Measurements from ENCODE around the gene CLPSL1. TPM values are rescaled to one million over a fixed set of nuclear protein-coding genes. Genes with fewer than 3 reads are reported as not detected.

The CLPSL1 gene
- total RNA-seq (2021; fragmentation: NEBNext Ultra II Directional; extraction: Animal tissue kit (Norgen Biotek cat#: 25700)): not detected in 2 replicates
- 0.88 TPM in 1 of 2 replicates, not detected in the other for polyA plus RNA-seq (2011; rRNA removed)
- 0.58 TPM for polyA plus RNA-seq (2011; cell fraction: cytosol; rRNA removed)
- 0.40 TPM for polyA plus RNA-seq (2011; cell fraction: nucleus; rRNA removed)
- 0.36 TPM in 1 of 4 replicates, not detected in the others for polyA plus RNA-seq (2012, experiment 1 of 2)
- polyA plus RNA-seq (2012, experiment 2 of 2): not detected
- polyA plus RNA-seq (2013, experiment 1 of 2): 0.32 TPM
- polyA plus RNA-seq (2013, experiment 2 of 2): 0.26 TPM
- not detected in 2 replicates for polyA minus RNA-seq (2011; rRNA and poly(A)+ RNA removed)
- polyA minus RNA-seq (2011; cell fraction: cytosol; rRNA and poly(A)+ RNA removed): not detected
- polyA minus RNA-seq (2011; cell fraction: nucleus; rRNA and poly(A)+ RNA removed): not detected
- long read RNA-seq, experiment 1: 0 reads
- long read RNA-seq, experiment 2: 0 reads

- Histone ChIP-seq H3K23ac (ENCODE audit: insufficient read length) (no peak within 1 kb of the TSS), H3K14ac (ENCODE audit: insufficient read length) (no peak within 1 kb of the TSS), H3K9ac (replicated peaks in 1 of 4; ENCODE audit: extremely low read depth in 1 of 4, low read depth in 3 of 4, low read length in 3 of 4) (no peak within 1 kb of the TSS), H2BK120ac (replicated peaks; ENCODE audit: low read depth, low read length) (no peak within 1 kb of the TSS), H3K4ac (replicated peaks; ENCODE audit: insufficient read length, low read depth, low read length) (no peak within 1 kb of the TSS), H3K4me1 (replicated peaks in 1 of 4; ENCODE audit: control insufficient read depth in 3 of 4, insufficient read depth in 4 of 4, low read length in 3 of 4) (peaks cover 0 to 3% (median under 1%) of the 10 kb centered on the region in 4 experiments; a peak in 2 of 7 replicates), H2BK12ac (ENCODE audit: low read depth, low read length) (no peak within 1 kb of the TSS), H3K36me3 (ENCODE audit: control insufficient read depth in 2 of 4, insufficient read depth in 4 of 4, low read length in 3 of 4) (no peaks in the 10 kb centered on the region), H4K91ac (replicated peaks; ENCODE audit: insufficient read length, low read length) (no peak within 1 kb of the TSS), H2BK5ac (ENCODE audit: low read depth, low read length) (no peak within 1 kb of the TSS), H3K79me1 (ENCODE audit: low read depth, low read length) (no peaks in the 10 kb centered on the region), H2AFZ (ENCODE audit: low read length) (no peak within 1 kb of the TSS), H4K5ac (ENCODE audit: insufficient read length, low read depth, low read length) (no peak within 1 kb of the TSS), H3K27me3 (replicated peaks in 1 of 4; ENCODE audit: control insufficient read depth in 3 of 4, extremely low read depth in 1 of 4, insufficient read depth in 3 of 4, low read length in 3 of 4) (peaks cover 0 to 2% (median under 1%) of the 10 kb centered on the region in 4 experiments; a peak in 3 of 7 replicates), H4K20me1 (replicated peaks in 1 of 2; ENCODE audit: control insufficient read depth in 1 of 2, insufficient read depth in 2 of 2, low read length in 2 of 2) (no peaks in the 10 kb centered on the region), H3K23me2 (ENCODE audit: low read depth, low read length) (peaks cover 5% of the 10 kb centered on the region), H4K8ac (ENCODE audit: extremely low read depth, insufficient read depth, low read length) (no peak within 1 kb of the TSS), H2BK15ac (ENCODE audit: low read length) (no peak within 1 kb of the TSS), H3K18ac (ENCODE audit: extremely low read depth, low read length) (no peak within 1 kb of the TSS), H3K27ac (ENCODE audit: low read depth, low read length) (no peak within 1 kb of the TSS), H3K9me3 (ENCODE audit: insufficient read depth in 2 of 2, low read depth in 1 of 2, low read length in 1 of 2) (no peaks in the 10 kb centered on the region), H2BK20ac (ENCODE audit: low read length) (no peak within 1 kb of the TSS), H3K4me2 (ENCODE audit: insufficient read depth in 1 of 2, low read depth in 2 of 2, low read length in 2 of 2) (no peak within 1 kb of the TSS), H3K4me3 (ENCODE audit: extremely low read depth in 1 of 4, insufficient read depth in 2 of 4, low read depth in 3 of 4, low read length in 4 of 4) (no peak within 1 kb of the TSS), H3K79me2 (ENCODE audit: control insufficient read depth in 1 of 2, insufficient read depth in 2 of 2, low read length in 2 of 2) (no peaks in the 10 kb centered on the region), H3K56ac (replicated peaks; ENCODE audit: insufficient read length, low read depth, low read length) (no peak within 1 kb of the TSS), H2AK5ac (ENCODE audit: low read depth, low read length) (no peak within 1 kb of the TSS)
- WGBS, 2 experiments (ENCODE audit: extremely low coverage in 1 of 2, insufficient coverage in 1 of 2, insufficient read length in 1 of 2, insufficient replicate concordance in 2 of 2, low coverage in 1 of 2, low lambda C conversion rate in 2 of 2, missing lambda C conversion rate in 1 of 2): 92% methylated on average over 7 of the region's 7 CpGs; no CpG with 5 or more reads in 1 of the 2 experiments
- TF ChIP-seq GABPA (IDR thresholded peaks at IDR 0.05; ENCODE audit: borderline replicate concordance, insufficient read depth, low read length): no peak
- TF ChIP-seq YY1 (IDR thresholded peaks at IDR 0.05; ENCODE audit: low read depth, low read length): no peak
- TF ChIP-seq E2F6 (IDR thresholded peaks at IDR 0.05): no peak
- CTCF ChIA-PET (ENCODE audit: partially characterized antibody): no interaction called here
- DNase-seq (ENCODE audit: low read depth in 1 of 2, low spot score in 2 of 2): no peak
- no peak for FAIRE-seq
- POLR2A ChIA-PET (ENCODE audit: partially characterized antibody): interaction anchor here (1.3 kb wide), 1 partner anchor 16 kb away, joined by 5 read pairs; no protein-coding TSS in a partner anchor
These were observed at the start of gene CLPSL1 for GRCh38 chr6:35780719-35781118. Gene CLPSL1 (plus strand): TSS chr6:35781019. CDS start chr6:35781111, 92 bp downstream.
